K562 (cell line): ENCODE data around the gene NXF3. TPM values are rescaled to one million over a fixed set of nuclear protein-coding genes. Genes with fewer than 3 reads are reported as not detected.

Source experiments
- C11orf30 ChIP-seq: fragments of 450-650 bp; IDR thresholded peaks from 2 replicates; pipeline ENCODE4 v1.6.1; 2016; ENCODE audit warnings: low read depth, mild to moderate bottlenecking
- CBFA2T3 ChIP-seq: fragments of 450-650 bp; IDR thresholded peaks from 2 replicates; pipeline ENCODE4 v1.6.1; 2017
- COPS2 ChIP-seq: fragments of 450-650 bp; conservative IDR thresholded peaks from 2 replicates; pipeline ENCODE4 v1.6.1; 2016; ENCODE audit warnings: mild to moderate bottlenecking, moderate library complexity
- GTF2F1 ChIP-seq: IDR thresholded peaks from 2 replicates; pipeline ENCODE4 v1.6.1; 2011; ENCODE audit warnings: low read depth, low read length, improper control_type of control experiment
- HEY1 ChIP-seq: fragments of 250-450 bp; sonication (Bioruptor Pico); IDR thresholded peaks from 2 replicates; pipeline ENCODE4 v1.5.0; 2020; ENCODE audit warnings: mild to moderate bottlenecking, moderate library complexity, borderline replicate concordance
- MCM7 ChIP-seq, 2 experiments: fragments of 450-650 bp; IDR thresholded peaks; 2 replicates each; pipeline ENCODE4 v1.6.1; 2016 to 2018
- MXI1 ChIP-seq: IDR thresholded peaks from 2 replicates; pipeline ENCODE4 v1.6.1; 2011; ENCODE audit warnings: low read depth, mild to moderate bottlenecking, improper control_type of control experiment, low read length
- NCOA6 ChIP-seq: fragments of 450-650 bp; IDR thresholded peaks from 2 replicates; pipeline ENCODE4 v1.6.1; 2017; ENCODE audit warnings: mild to moderate bottlenecking
- PCBP2 ChIP-seq: fragments of 200-400 bp; formaldehyde crosslinking; IDR thresholded peaks from 2 replicates; pipeline ENCODE4 v1.6.1; 2018; ENCODE audit warnings: low read length, low read depth, mild to moderate bottlenecking, moderate library complexity; ENCODE audit not compliant: poor library complexity, severe bottlenecking
- POLR2AphosphoS2 ChIP-seq: IDR thresholded peaks from 2 replicates; pipeline ENCODE4 v1.6.1; 2012; ENCODE audit warnings: low read length, improper control_type of control experiment
- POU5F1 ChIP-seq: fragments of 150-350 bp; IDR thresholded peaks from 2 replicates; pipeline ENCODE4 v1.6.1; 2014; ENCODE audit warnings: borderline replicate concordance, low read length, low read depth, mild to moderate bottlenecking; ENCODE audit not compliant: partially characterized antibody
- RBFOX2 ChIP-seq: fragments of 200-400 bp; formaldehyde crosslinking; IDR thresholded peaks from 2 replicates; pipeline ENCODE4 v1.6.1; 2017; ENCODE audit warnings: low read depth, mild to moderate bottlenecking, low read length, moderate library complexity
- RBM25 ChIP-seq: fragments of 200-400 bp; formaldehyde crosslinking; IDR thresholded peaks from 2 replicates; pipeline ENCODE4 v1.6.1; 2018; ENCODE audit warnings: low read length, low read depth, moderate library complexity; ENCODE audit not compliant: severe bottlenecking
- SAFB ChIP-seq: fragments of 200-400 bp; formaldehyde crosslinking; IDR thresholded peaks from 2 replicates; pipeline ENCODE4 v1.6.1; 2017; ENCODE audit warnings: low read depth, low read length, borderline replicate concordance
- SIN3A ChIP-seq, 2 experiments: fragments of 150-350 bp in 1 of 2; IDR thresholded peaks; 2 replicates each; pipeline ENCODE4 v1.6.1; 2011 to 2016; ENCODE audit warnings: borderline replicate concordance in 2 of 2, low read depth in 2 of 2, low read length in 2 of 2, mild to moderate bottlenecking in 2 of 2, moderate library complexity in 2 of 2; ENCODE audit not compliant: control insufficient read depth in 1 of 2
- SMARCB1 ChIP-seq: IDR thresholded peaks from 2 replicates; pipeline ENCODE4 v1.6.1; 2011; ENCODE audit warnings: improper control_type of control experiment, low read depth; ENCODE audit not compliant: insufficient read length
- SNIP1 ChIP-seq: fragments of 450-650 bp; IDR thresholded peaks from 2 replicates; pipeline ENCODE4 v1.7.1; 2017; ENCODE audit warnings: low read depth, mild to moderate bottlenecking
- SRSF3 ChIP-seq: fragments of 200-400 bp; formaldehyde crosslinking; IDR thresholded peaks from 2 replicates; pipeline ENCODE4 v1.6.1; 2016; ENCODE audit warnings: mild to moderate bottlenecking, low read length, moderate library complexity; ENCODE audit not compliant: insufficient read depth
- TEAD1 ChIP-seq, 2 experiments: fragments of 450-650 bp in 1 of 2; sonication (generic) in 1 of 2; formaldehyde crosslinking; IDR thresholded peaks; 2 replicates each; pipeline versions ENCODE4 v1.4.0 to v1.8.0; 2020 to 2022; ENCODE audit warnings: mild to moderate bottlenecking in 2 of 2, missing genetic modification reagents in 1 of 2
- polyA plus RNA-seq, 8 experiments: library from polyadenylated mRNA; depleted of rRNA in 4 of 8; stranded (reverse) in 5 of 8; unstranded in 3 of 8; fragments of >200 nt; fragmentation: Nextera tagmentation in 2 of 8; fragmentation: Illumina TruSeq in 1 of 8; extraction: Ambion mirVana in 2 of 8; extraction: Trizol in 1 of 8; gene quantifications; 2 replicates each; pipeline versions ENCODE4 v1.2.1 to v1.2.3, GENCODE V29; 2011 to 2014; ENCODE audit warnings: inconsistent platforms in 1 of 8, missing spikeins in 1 of 8
- total RNA-seq, 7 experiments: library from RNA; depleted of rRNA in 6 of 7; stranded (reverse); fragments of >200 nt in 6 of 7; fragmentation: Illumina TruSeq in 2 of 7; extraction: Trizol in 2 of 7; gene quantifications; 2 replicates each; pipeline versions ENCODE4 v1.2.1 to v1.2.3, GENCODE V29; 2011 to 2021; ENCODE audit warnings: low replicate concordance in 1 of 7
- TF ChIP-seq, protein P1 (sequence below): fragments of 450-650 bp; IDR thresholded peaks from 2 replicates; pipeline ENCODE4 v1.7.0; 2016; ENCODE audit warnings: borderline replicate concordance
- TF ChIP-seq, protein P2 (sequence below): fragments of 250-450 bp; sonication (Bioruptor Pico); IDR thresholded peaks from 2 replicates; pipeline ENCODE4 v1.8.0; 2022; ENCODE audit warnings: inconsistent platforms
- TF ChIP-seq, protein P3 (sequence below): sonication (generic); formaldehyde crosslinking; IDR thresholded peaks from 2 replicates; pipeline ENCODE4 v1.8.1; 2023; ENCODE audit warnings: missing genetic modification reagents, mild to moderate bottlenecking, borderline replicate concordance

The NXF3 gene
- total and polyA plus RNA-seq, 9 of the 15 experiments (the other 6 are each of a cell fraction or from before 2014, with no cell fraction given), result 0.18 to 0.40 (median 0.28) TPM; not detected in 2

DNA sequence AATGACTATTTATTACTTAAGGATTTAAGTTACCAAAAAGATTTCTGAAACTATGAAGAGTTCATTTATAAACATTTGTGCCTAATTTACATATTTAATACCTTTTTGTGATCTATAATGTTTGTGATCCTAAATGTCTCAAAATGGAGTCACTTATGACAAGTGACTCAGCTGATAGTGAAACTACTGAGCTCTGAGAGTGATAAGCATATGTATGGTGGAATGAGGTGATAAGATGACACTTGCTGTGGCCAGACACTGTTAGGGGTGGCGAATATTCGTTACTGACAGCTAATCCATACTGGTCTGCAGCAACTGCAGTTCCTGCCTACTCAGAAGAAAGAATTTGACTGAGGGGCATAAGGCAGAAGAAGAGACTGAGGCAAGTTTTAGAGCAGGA is 5.5 kb upstream of the NXF3 start (continued):
- TF ChIP-seq COPS2 (no peak), C11orf30 (0 out of 2 replicates have a peak, but pooled peaks have one; percentile 24), SMARCB1 (no peak), RBM25 (no peak), SRSF3 (no peak), GTF2F1 (no peak), CBFA2T3 (peak; percentile 95), SAFB (no peak), SIN3A (IDR thresholded peaks at IDR 0.05; ENCODE audit: borderline replicate concordance in 2 of 2, control insufficient read depth in 1 of 2, low read depth in 2 of 2, low read length in 2 of 2) (no peak), RBFOX2 (no peak), HEY1 (CRISPR knock-in tag) (no peak), SNIP1 (no peak), MXI1 (no peak), POLR2AphosphoS2 (no peak), PCBP2 (no peak), NCOA6 (no peak), TEAD1 (CRISPR knock-in tag; IDR thresholded peaks at IDR 0.05) (peak in 1 of 2 experiments; percentile 98; a peak in 2 of 4 replicates), MCM7 (IDR thresholded peaks at IDR 0.05) (no peak), POU5F1 (no peak)
- TF ChIP-seq, protein P1, sequence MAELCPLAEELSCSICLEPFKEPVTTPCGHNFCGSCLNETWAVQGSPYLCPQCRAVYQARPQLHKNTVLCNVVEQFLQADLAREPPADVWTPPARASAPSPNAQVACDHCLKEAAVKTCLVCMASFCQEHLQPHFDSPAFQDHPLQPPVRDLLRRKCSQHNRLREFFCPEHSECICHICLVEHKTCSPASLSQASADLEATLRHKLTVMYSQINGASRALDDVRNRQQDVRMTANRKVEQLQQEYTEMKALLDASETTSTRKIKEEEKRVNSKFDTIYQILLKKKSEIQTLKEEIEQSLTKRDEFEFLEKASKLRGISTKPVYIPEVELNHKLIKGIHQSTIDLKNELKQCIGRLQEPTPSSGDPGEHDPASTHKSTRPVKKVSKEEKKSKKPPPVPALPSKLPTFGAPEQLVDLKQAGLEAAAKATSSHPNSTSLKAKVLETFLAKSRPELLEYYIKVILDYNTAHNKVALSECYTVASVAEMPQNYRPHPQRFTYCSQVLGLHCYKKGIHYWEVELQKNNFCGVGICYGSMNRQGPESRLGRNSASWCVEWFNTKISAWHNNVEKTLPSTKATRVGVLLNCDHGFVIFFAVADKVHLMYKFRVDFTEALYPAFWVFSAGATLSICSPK, result no peak
- TF ChIP-seq, protein P2, sequence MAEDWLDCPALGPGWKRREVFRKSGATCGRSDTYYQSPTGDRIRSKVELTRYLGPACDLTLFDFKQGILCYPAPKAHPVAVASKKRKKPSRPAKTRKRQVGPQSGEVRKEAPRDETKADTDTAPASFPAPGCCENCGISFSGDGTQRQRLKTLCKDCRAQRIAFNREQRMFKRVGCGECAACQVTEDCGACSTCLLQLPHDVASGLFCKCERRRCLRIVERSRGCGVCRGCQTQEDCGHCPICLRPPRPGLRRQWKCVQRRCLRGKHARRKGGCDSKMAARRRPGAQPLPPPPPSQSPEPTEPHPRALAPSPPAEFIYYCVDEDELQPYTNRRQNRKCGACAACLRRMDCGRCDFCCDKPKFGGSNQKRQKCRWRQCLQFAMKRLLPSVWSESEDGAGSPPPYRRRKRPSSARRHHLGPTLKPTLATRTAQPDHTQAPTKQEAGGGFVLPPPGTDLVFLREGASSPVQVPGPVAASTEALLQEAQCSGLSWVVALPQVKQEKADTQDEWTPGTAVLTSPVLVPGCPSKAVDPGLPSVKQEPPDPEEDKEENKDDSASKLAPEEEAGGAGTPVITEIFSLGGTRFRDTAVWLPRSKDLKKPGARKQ (CRISPR knock-in tag), result peak; percentile 96
- TF ChIP-seq, protein P3, sequence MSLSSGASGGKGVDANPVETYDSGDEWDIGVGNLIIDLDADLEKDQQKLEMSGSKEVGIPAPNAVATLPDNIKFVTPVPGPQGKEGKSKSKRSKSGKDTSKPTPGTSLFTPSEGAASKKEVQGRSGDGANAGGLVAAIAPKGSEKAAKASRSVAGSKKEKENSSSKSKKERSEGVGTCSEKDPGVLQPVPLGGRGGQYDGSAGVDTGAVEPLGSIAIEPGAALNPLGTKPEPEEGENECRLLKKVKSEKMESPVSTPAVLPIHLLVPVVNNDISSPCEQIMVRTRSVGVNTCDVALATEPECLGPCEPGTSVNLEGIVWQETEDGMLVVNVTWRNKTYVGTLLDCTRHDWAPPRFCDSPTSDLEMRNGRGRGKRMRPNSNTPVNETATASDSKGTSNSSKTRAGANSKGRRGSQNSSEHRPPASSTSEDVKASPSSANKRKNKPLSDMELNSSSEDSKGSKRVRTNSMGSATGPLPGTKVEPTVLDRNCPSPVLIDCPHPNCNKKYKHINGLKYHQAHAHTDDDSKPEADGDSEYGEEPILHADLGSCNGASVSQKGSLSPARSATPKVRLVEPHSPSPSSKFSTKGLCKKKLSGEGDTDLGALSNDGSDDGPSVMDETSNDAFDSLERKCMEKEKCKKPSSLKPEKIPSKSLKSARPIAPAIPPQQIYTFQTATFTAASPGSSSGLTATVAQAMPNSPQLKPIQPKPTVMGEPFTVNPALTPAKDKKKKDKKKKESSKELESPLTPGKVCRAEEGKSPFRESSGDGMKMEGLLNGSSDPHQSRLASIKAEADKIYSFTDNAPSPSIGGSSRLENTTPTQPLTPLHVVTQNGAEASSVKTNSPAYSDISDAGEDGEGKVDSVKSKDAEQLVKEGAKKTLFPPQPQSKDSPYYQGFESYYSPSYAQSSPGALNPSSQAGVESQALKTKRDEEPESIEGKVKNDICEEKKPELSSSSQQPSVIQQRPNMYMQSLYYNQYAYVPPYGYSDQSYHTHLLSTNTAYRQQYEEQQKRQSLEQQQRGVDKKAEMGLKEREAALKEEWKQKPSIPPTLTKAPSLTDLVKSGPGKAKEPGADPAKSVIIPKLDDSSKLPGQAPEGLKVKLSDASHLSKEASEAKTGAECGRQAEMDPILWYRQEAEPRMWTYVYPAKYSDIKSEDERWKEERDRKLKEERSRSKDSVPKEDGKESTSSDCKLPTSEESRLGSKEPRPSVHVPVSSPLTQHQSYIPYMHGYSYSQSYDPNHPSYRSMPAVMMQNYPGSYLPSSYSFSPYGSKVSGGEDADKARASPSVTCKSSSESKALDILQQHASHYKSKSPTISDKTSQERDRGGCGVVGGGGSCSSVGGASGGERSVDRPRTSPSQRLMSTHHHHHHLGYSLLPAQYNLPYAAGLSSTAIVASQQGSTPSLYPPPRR (CRISPR knock-in tag), result no peak
